Measurements from ENCODE around the gene DOCK2. TPM values are rescaled to one million over a fixed set of nuclear protein-coding genes. Genes with fewer than 3 reads are reported as not detected.

Gene DOCK2
- total RNA-seq, 1 donor from 2014 or later, result 6.5 TPM

- Mint-ChIP-seq H3K4me3 (ENCODE audit: unreplicated experiment) (no peak overlapping the region), H3K27ac (ENCODE audit: unreplicated experiment) (no peak overlapping the region), H3K27me3 (ENCODE audit: unreplicated experiment) (no peaks in the 10 kb centered on the region), H3K4me1 (ENCODE audit: unreplicated experiment) (no peaks in the 10 kb centered on the region), H3K9me3 (ENCODE audit: unreplicated experiment) (no peaks in the 10 kb centered on the region), H3K36me3 (ENCODE audit: low read depth, unreplicated experiment) (no peaks in the 10 kb centered on the region)
- no peak for DNase-seq (ENCODE audit: low spot score)
- TF ChIP-seq, protein P1, sequence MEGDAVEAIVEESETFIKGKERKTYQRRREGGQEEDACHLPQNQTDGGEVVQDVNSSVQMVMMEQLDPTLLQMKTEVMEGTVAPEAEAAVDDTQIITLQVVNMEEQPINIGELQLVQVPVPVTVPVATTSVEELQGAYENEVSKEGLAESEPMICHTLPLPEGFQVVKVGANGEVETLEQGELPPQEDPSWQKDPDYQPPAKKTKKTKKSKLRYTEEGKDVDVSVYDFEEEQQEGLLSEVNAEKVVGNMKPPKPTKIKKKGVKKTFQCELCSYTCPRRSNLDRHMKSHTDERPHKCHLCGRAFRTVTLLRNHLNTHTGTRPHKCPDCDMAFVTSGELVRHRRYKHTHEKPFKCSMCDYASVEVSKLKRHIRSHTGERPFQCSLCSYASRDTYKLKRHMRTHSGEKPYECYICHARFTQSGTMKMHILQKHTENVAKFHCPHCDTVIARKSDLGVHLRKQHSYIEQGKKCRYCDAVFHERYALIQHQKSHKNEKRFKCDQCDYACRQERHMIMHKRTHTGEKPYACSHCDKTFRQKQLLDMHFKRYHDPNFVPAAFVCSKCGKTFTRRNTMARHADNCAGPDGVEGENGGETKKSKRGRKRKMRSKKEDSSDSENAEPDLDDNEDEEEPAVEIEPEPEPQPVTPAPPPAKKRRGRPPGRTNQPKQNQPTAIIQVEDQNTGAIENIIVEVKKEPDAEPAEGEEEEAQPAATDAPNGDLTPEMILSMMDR (IDR thresholded peaks at IDR 0.05; ENCODE audit: unreplicated experiment), result no peak
These were observed 119.1 kb downstream of the DOCK2 start for GRCh38 chr5:169756071-169756765.

- Mint-ChIP-seq H3K9me3 (ENCODE audit: unreplicated experiment) (no peaks in the 10 kb centered on the region), H3K4me1 (ENCODE audit: unreplicated experiment) (no peaks in the 10 kb centered on the region), H3K36me3 (ENCODE audit: low read depth, unreplicated experiment) (no peaks in the 10 kb centered on the region), H3K27ac (ENCODE audit: unreplicated experiment) (no peak overlapping the region), H3K27me3 (ENCODE audit: unreplicated experiment) (no peaks in the 10 kb centered on the region), H3K4me3 (ENCODE audit: unreplicated experiment) (no peak overlapping the region)
- TF ChIP-seq, protein P1 (IDR thresholded peaks at IDR 0.05; ENCODE audit: unreplicated experiment), result no peak
- DNase-seq (ENCODE audit: low spot score), result no peak
These were observed 119.9 kb downstream of the DOCK2 start for GRCh38 chr5:169757016-169757415.

GRCh38 chr5:169758886-169759285, 121.8 kb downstream of the DOCK2 start:
- Mint-ChIP-seq H3K4me3 (ENCODE audit: unreplicated experiment) (no peak overlapping the region), H3K27me3 (ENCODE audit: unreplicated experiment) (no peaks in the 10 kb centered on the region), H3K4me1 (ENCODE audit: unreplicated experiment) (no peaks in the 10 kb centered on the region), H3K9me3 (ENCODE audit: unreplicated experiment) (no peaks in the 10 kb centered on the region), H3K36me3 (ENCODE audit: low read depth, unreplicated experiment) (no peaks in the 10 kb centered on the region), H3K27ac (ENCODE audit: unreplicated experiment) (no peak overlapping the region)
- TF ChIP-seq, protein P1 (IDR thresholded peaks at IDR 0.05; ENCODE audit: unreplicated experiment), result no peak
- no peak for DNase-seq (ENCODE audit: low spot score)

- H3K4me3 Mint-ChIP-seq (ENCODE audit: unreplicated experiment), result no peak overlapping the region
- H3K27me3 Mint-ChIP-seq (ENCODE audit: unreplicated experiment), result peaks cover 4% of the 10 kb centered on the region
- DNase-seq (ENCODE audit: low spot score), result no peak
- TF ChIP-seq, protein P1 (IDR thresholded peaks at IDR 0.05; ENCODE audit: unreplicated experiment), result no peak
- H3K9me3 Mint-ChIP-seq (ENCODE audit: unreplicated experiment), result no peaks in the 10 kb centered on the region
- H3K36me3 Mint-ChIP-seq (ENCODE audit: low read depth, unreplicated experiment), result no peaks in the 10 kb centered on the region
- no peak overlapping the region for H3K27ac Mint-ChIP-seq (ENCODE audit: unreplicated experiment)
- H3K4me1 Mint-ChIP-seq (ENCODE audit: unreplicated experiment), result no peaks in the 10 kb centered on the region
These were observed 123.2 kb downstream of the DOCK2 start for GRCh38 chr5:169760229-169760628.

DNA sequence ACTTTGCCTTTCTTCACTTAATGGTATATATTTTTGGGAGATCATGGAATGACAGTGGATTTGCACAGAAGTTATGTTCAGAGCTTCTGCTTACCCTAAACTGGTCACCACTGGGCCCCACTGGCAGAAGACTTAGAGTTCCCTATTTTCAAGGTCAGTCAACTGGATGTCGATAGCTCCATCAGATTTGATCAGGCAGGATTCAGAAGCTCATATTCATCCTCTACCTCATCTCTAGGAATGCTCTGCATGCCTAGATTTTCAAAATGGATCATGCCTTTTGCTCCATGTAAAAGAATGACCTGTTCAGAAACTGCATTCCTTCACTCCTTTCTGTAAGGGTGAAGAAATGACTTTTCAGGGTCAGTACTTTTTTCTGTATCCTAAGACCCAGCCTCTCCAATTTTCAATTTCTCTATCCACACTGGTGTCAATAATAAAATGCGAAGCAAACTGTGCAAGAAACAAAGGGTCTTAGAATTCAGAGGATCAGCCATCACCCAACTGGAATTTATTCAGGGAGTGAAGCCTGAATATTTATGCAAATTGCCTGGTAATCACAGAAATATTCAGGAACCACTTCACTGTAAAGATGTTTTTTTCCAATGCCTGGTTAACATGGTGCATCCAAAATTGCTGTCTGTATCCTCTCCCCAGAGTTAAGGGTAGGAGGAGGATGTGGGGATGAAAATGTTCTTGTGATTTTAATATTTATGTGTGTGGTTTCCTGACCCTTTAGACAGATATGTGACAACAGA, 125.4 kb downstream of the DOCK2 start:
- no peak for DNase-seq (ENCODE audit: low spot score)
- Mint-ChIP-seq H3K36me3 (ENCODE audit: low read depth, unreplicated experiment) (no peaks in the 10 kb centered on the region), H3K27me3 (ENCODE audit: unreplicated experiment) (peaks cover 4% of the 10 kb centered on the region), H3K9me3 (ENCODE audit: unreplicated experiment) (no peaks in the 10 kb centered on the region), H3K27ac (ENCODE audit: unreplicated experiment) (no peak overlapping the region), H3K4me1 (ENCODE audit: unreplicated experiment) (no peaks in the 10 kb centered on the region), H3K4me3 (ENCODE audit: unreplicated experiment) (no peak overlapping the region)
- TF ChIP-seq, protein P1 (IDR thresholded peaks at IDR 0.05; ENCODE audit: unreplicated experiment), result no peak

Measured in endothelial cell (in vitro differentiated cells).